ENCODE measurements around the gene ZC3H12C. TPM values are rescaled to one million over a fixed set of nuclear protein-coding genes. Genes with fewer than 3 reads are reported as not detected.

ZC3H12C gene
- total and polyA plus RNA-seq, 2 of the 4 experiments (the other 2 are of a cell fraction) = 4.2 to 15.8 TPM

GRCh38 chr11:110106713-110107274, 13.6 kb downstream of the ZC3H12C start:
- Histone ChIP-seq H3K56ac (ENCODE audit: extremely low read depth, insufficient read depth, low read length) (no peak overlapping the region), H2BK120ac (ENCODE audit: low read depth, low read length) (no peak overlapping the region), H2AK9ac (replicated peaks; ENCODE audit: low read depth, low read length, poor library complexity) (no peak overlapping the region), H3K23ac (ENCODE audit: low read depth, low read length) (no peak overlapping the region), H3K4me2 (ENCODE audit: low read depth, low read length) (no peak overlapping the region), H2AFZ (replicated peaks; ENCODE audit: low read length, poor library complexity) (no peak overlapping the region), H3K4me3 (ENCODE audit: insufficient read depth, low read depth, low read length) (no peak overlapping the region), H3K9ac (ENCODE audit: low read depth, low read length) (no peak overlapping the region), H4K91ac (ENCODE audit: insufficient read depth, low read depth, low read length) (no peak overlapping the region), H3K14ac (replicated peaks; ENCODE audit: low read depth, low read length) (no peak overlapping the region), H2BK20ac (ENCODE audit: low read depth, low read length) (no peak overlapping the region), H3K9me3 (ENCODE audit: control insufficient read depth, insufficient read depth, low read length) (peaks cover 4% of the 10 kb centered on the region; the same call in 1 of the 2 replicates), H2BK5ac (ENCODE audit: low read depth, low read length, poor library complexity, severe bottlenecking) (no peak overlapping the region), H3K79me1 (ENCODE audit: low read depth in 1 of 2, low read length in 2 of 2) (peaks cover 16 to 49% of the 10 kb centered on the region in 2 experiments), H4K20me1 (ENCODE audit: insufficient read depth, low read length) (peaks cover 5% of the 10 kb centered on the region), H4K5ac (ENCODE audit: low read depth, low read length) (no peak overlapping the region), H3K27me3 (ENCODE audit: control insufficient read depth, insufficient read depth, low read length) (no peaks in the 10 kb centered on the region), H3K18ac (ENCODE audit: low read depth, low read length) (no peak overlapping the region), H2AK5ac (ENCODE audit: low read depth, low read length) (no peak overlapping the region), H3K27ac (ENCODE audit: insufficient read depth, low read length) (no peak overlapping the region), H3K36me3 (ENCODE audit: control insufficient read depth, insufficient read depth, low read length) (peaks cover 2% of the 10 kb centered on the region; the same call in 1 of the 2 replicates), H2BK15ac (ENCODE audit: low read depth, low read length) (no peak overlapping the region), H3K4ac (ENCODE audit: low read depth, low read length) (no peak overlapping the region), H3K4me1 (ENCODE audit: control insufficient read depth, insufficient read depth, low read length) (no peaks in the 10 kb centered on the region), H3K9me1 (ENCODE audit: insufficient read depth, low read length) (peaks cover 6% of the 10 kb centered on the region), H4K8ac (ENCODE audit: low read depth in 2 of 2, low read length in 2 of 2) (no peak overlapping the region)
- ChIA-PET CTCF (interaction anchor here (0.5 kb wide), 1 partner anchor 579 kb away, joined by 3 read pairs; no protein-coding TSS in a partner anchor), POLR2A (ENCODE audit: unreplicated experiment) (no interaction called here)
- DNase-seq = no peak
- intact Hi-C loops (cut with micrococcal nuclease) (loop anchor here (5.0 kb wide), 1 partner anchor 544 kb away; no protein-coding TSS in a partner anchor), in situ Hi-C loops (cut with MboI; ENCODE audit: low sequenced_read_pairs) (no loop called here), dilution Hi-C loops (cut with HindIII; ENCODE audit: low sequenced_read_pairs, unreplicated experiment) (no loop called here)
- WGBS, 2 experiments (ENCODE audit: extremely low coverage in 2 of 2, insufficient read length in 1 of 2) = no CpG with 5 or more reads among the region's 2 CpGs
- no TSS peak for BruUV-seq (replicated peaks)
- no peak for ATAC-seq (ENCODE audit: low read depth)
- TF ChIP-seq USF2 (IDR thresholded peaks at IDR 0.05; ENCODE audit: low read depth, low read length) = no peak
- TF ChIP-seq NFE2L2 (IDR thresholded peaks at IDR 0.05; ENCODE audit: low read depth, low read length) = no peak

All from IMR-90 (cell line).